ENCODE data around the gene PTPRN2.

The PTPRN2 gene

GRCh38 chr7:157710396-157710795, 877.2 kb downstream of the PTPRN2 start:
- DNase-seq (ENCODE audit: low read depth): no peak
- no peak for TF ChIP-seq CTCF (IDR thresholded peaks at IDR 0.05; ENCODE audit: low read depth, low read length, missing control alignments)
- H3K4me3 ChIP-seq (ENCODE audit: low read depth, low read length): no peak overlapping the region

- no peak overlapping the region for H3K4me3 ChIP-seq (ENCODE audit: low read depth, low read length)
- DNase-seq (ENCODE audit: low read depth): no peak
- TF ChIP-seq CTCF (IDR thresholded peaks at IDR 0.05; ENCODE audit: low read depth, low read length, missing control alignments): no peak
These were observed 877.9 kb downstream of the PTPRN2 start for GRCh38 chr7:157709531-157710251.

GRCh38 chr7:157708919-157709295, 878.7 kb downstream of the PTPRN2 start:
- no peak for TF ChIP-seq CTCF (IDR thresholded peaks at IDR 0.05; ENCODE audit: low read depth, low read length, missing control alignments)
- no peak for DNase-seq (ENCODE audit: low read depth)
- H3K4me3 ChIP-seq (ENCODE audit: low read depth, low read length): no peak overlapping the region

GRCh38 chr7:157707983-157708918, 879.4 kb downstream of the PTPRN2 start:
- no peak for TF ChIP-seq CTCF (IDR thresholded peaks at IDR 0.05; ENCODE audit: low read depth, low read length, missing control alignments)
- DNase-seq (ENCODE audit: low read depth): no peak
- no peak overlapping the region for H3K4me3 ChIP-seq (ENCODE audit: low read depth, low read length)

GRCh38 chr7:157704365-157704764, 883.3 kb downstream of the PTPRN2 start:
- no peak overlapping the region for H3K4me3 ChIP-seq (ENCODE audit: low read depth, low read length)
- DNase-seq (ENCODE audit: low read depth): no peak
- TF ChIP-seq CTCF (IDR thresholded peaks at IDR 0.05; ENCODE audit: low read depth, low read length, missing control alignments): no peak

GRCh38 chr7:157703534-157704195, 884.0 kb downstream of the PTPRN2 start:
- no peak for DNase-seq (ENCODE audit: low read depth)

More at GRCh38 chr7:157703534-157704195, 884.0 kb downstream of the PTPRN2 start:
- no peak overlapping the region for H3K4me3 ChIP-seq (ENCODE audit: low read depth, low read length)
- TF ChIP-seq CTCF (IDR thresholded peaks at IDR 0.05; ENCODE audit: low read depth, low read length, missing control alignments): no peak
